ENCODE results near the gene ACOT9.

DNA sequence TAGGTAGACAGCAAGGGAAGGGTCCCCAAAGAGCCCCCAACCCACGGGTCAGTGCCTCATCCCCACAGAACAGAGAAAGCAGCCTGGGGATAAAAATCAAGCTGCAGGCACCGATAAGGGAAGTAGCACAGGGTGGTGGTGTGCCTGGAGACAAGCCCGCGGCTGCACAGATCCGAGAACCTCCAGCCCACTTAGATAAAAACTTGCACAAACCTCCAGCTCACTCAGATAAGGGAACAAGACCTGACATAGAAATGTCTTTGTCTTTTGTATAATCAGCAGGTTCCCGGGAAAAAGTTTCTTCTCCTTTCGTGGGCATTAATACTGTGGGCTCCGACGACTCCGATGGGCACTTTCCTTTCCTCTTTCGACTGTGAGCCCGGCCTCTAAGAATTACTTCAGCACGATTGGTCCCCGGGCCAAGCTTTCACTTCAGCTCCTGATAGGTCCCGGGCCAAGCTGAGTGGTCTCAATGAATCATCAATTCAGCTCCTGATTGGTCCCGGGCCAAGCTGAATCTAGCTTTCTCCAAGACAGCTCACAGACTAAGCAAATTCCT lies 43.4 kb downstream of the ACOT9 start:
- TF ChIP-seq, protein P1, sequence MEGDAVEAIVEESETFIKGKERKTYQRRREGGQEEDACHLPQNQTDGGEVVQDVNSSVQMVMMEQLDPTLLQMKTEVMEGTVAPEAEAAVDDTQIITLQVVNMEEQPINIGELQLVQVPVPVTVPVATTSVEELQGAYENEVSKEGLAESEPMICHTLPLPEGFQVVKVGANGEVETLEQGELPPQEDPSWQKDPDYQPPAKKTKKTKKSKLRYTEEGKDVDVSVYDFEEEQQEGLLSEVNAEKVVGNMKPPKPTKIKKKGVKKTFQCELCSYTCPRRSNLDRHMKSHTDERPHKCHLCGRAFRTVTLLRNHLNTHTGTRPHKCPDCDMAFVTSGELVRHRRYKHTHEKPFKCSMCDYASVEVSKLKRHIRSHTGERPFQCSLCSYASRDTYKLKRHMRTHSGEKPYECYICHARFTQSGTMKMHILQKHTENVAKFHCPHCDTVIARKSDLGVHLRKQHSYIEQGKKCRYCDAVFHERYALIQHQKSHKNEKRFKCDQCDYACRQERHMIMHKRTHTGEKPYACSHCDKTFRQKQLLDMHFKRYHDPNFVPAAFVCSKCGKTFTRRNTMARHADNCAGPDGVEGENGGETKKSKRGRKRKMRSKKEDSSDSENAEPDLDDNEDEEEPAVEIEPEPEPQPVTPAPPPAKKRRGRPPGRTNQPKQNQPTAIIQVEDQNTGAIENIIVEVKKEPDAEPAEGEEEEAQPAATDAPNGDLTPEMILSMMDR (IDR thresholded peaks at IDR 0.05): no peak
- TF ChIP-seq POLR2A (IDR thresholded peaks at IDR 0.05): no peak

Measured in gastroesophageal sphincter (tissue), 3 donors.